ENCODE results near the gene CSMD2. TPM values are rescaled to one million over a fixed set of nuclear protein-coding genes. Genes with fewer than 3 reads are reported as not detected.

The CSMD2 gene
- total and polyA plus RNA-seq, 2 of the 8 experiments (the other 6 are each of a cell fraction or from before 2014, with no cell fraction given): 7.0 to 14.7 TPM

DNA sequence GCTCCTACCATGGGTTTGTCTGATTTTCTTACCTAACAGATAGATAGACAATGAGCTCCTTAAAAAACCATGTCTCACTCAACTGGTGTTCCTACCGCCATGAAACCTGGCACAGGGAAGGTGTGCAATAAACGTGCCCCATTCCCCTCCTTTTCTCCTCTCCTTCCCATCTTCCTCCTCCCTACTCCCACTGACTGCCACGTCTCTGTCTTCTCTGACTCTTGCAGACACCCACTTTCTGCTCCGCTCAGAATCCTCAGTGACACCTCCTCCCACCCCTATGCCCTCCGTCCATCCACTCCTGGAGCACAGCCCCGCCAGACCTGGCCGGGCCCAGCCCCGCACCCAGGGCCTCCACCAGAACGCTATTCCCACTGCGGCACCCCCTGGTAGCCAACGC is 248.2 kb downstream of the CSMD2 start:
- no peak overlapping the region for H3K4me2 ChIP-seq (ENCODE audit: insufficient read depth in 1 of 2, low read depth in 2 of 2, low read length in 2 of 2)
- no peak overlapping the region for H3K14ac ChIP-seq (ENCODE audit: insufficient read length)
- H3K79me1 ChIP-seq (ENCODE audit: low read depth, low read length): no peaks in the 10 kb centered on the region; the same call in 1 of the 2 replicates
- H2BK15ac ChIP-seq (ENCODE audit: low read length): no peak overlapping the region
- H3K56ac ChIP-seq (replicated peaks; ENCODE audit: insufficient read length, low read depth, low read length): no peak overlapping the region
- no peak overlapping the region for H2BK120ac ChIP-seq (replicated peaks; ENCODE audit: low read depth, low read length)
- CTCF ChIA-PET (ENCODE audit: partially characterized antibody): interaction anchor here (0.9 kb wide), 1 partner anchor 96 kb away, joined by 4 read pairs; no protein-coding TSS in a partner anchor
- H3K4me1 ChIP-seq (replicated peaks in 1 of 4; ENCODE audit: control insufficient read depth in 3 of 4, insufficient read depth in 4 of 4, low read length in 3 of 4): no peaks in the 10 kb centered on the region
- H4K5ac ChIP-seq (ENCODE audit: insufficient read length, low read depth, low read length): no peak overlapping the region
- no peak overlapping the region for H2BK20ac ChIP-seq (ENCODE audit: low read length)
- no peaks in the 10 kb centered on the region for H3K27me3 ChIP-seq (replicated peaks in 1 of 4; ENCODE audit: control insufficient read depth in 3 of 4, extremely low read depth in 1 of 4, insufficient read depth in 3 of 4, low read length in 3 of 4)
- H3K4ac ChIP-seq (replicated peaks; ENCODE audit: insufficient read length, low read depth, low read length): no peak overlapping the region
- H3K27ac ChIP-seq (ENCODE audit: low read depth, low read length): no peak overlapping the region
- no peak overlapping the region for H3K23ac ChIP-seq (ENCODE audit: insufficient read length)
- TF ChIP-seq RAD21 (IDR thresholded peaks at IDR 0.05 in 1 of 2, conservative IDR thresholded peaks at IDR 0.05 in 1 of 2; ENCODE audit: low read depth in 2 of 2, low read length in 2 of 2) (no peak), POLR2AphosphoS5 (IDR thresholded peaks at IDR 0.05; ENCODE audit: low read depth, low read length) (no peak)
- no peak overlapping the region for H2AK5ac ChIP-seq (ENCODE audit: low read depth, low read length)
- H3K9me3 ChIP-seq (ENCODE audit: insufficient read depth in 2 of 2, low read depth in 1 of 2, low read length in 1 of 2): no peaks in the 10 kb centered on the region
- no peak overlapping the region for H2BK12ac ChIP-seq (ENCODE audit: low read depth, low read length)
- 97% methylated on average over 9 of the region's 11 CpGs; no CpG with 5 or more reads in 1 of the 2 experiments for WGBS, 2 experiments (ENCODE audit: extremely low coverage in 1 of 2, insufficient coverage in 1 of 2, insufficient read length in 1 of 2, insufficient replicate concordance in 2 of 2, low coverage in 1 of 2, low lambda C conversion rate in 2 of 2, missing lambda C conversion rate in 1 of 2)
- peaks cover 0 to 3% (median 0%) of the 10 kb centered on the region in 4 experiments; a peak in 3 of 8 replicates for H3K36me3 ChIP-seq (ENCODE audit: control insufficient read depth in 2 of 4, insufficient read depth in 4 of 4, low read length in 3 of 4)
- no peak overlapping the region for H2BK5ac ChIP-seq (ENCODE audit: low read depth, low read length)
- no peak overlapping the region for H3K4me3 ChIP-seq (ENCODE audit: extremely low read depth in 1 of 4, insufficient read depth in 2 of 4, low read depth in 3 of 4, low read length in 4 of 4)
- H2AFZ ChIP-seq (ENCODE audit: low read length): no peak overlapping the region
- DNase-seq (ENCODE audit: low read depth in 1 of 2, low spot score in 2 of 2): no peak
- no peaks in the 10 kb centered on the region; the same call in 1 of the 2 replicates for H3K23me2 ChIP-seq (ENCODE audit: low read depth, low read length)
- H4K20me1 ChIP-seq (replicated peaks in 1 of 2; ENCODE audit: control insufficient read depth in 1 of 2, insufficient read depth in 2 of 2, low read length in 2 of 2): peaks cover 0 to 10% of the 10 kb centered on the region in 2 experiments
- FAIRE-seq: no peak
- no peak overlapping the region for H4K91ac ChIP-seq (replicated peaks; ENCODE audit: insufficient read length, low read length)
- POLR2A ChIA-PET (ENCODE audit: partially characterized antibody): no interaction called here
- no peaks in the 10 kb centered on the region for H3K79me2 ChIP-seq (ENCODE audit: control insufficient read depth in 1 of 2, insufficient read depth in 2 of 2, low read length in 2 of 2)
- H3K18ac ChIP-seq (ENCODE audit: extremely low read depth, low read length): no peak overlapping the region
- no peak overlapping the region for H3K9ac ChIP-seq (replicated peaks in 1 of 4; ENCODE audit: extremely low read depth in 1 of 4, low read depth in 3 of 4, low read length in 3 of 4)
- no peak overlapping the region for H4K8ac ChIP-seq (ENCODE audit: extremely low read depth, insufficient read depth, low read length)
